ENCODE measurements around the gene ARHGEF1. TPM values are rescaled to one million over a fixed set of nuclear protein-coding genes. Genes with fewer than 3 reads are reported as not detected.
"Not testable (repeated sequence)": the region's sequence is repeated elsewhere in the genome, so short reads cannot be mapped to it uniquely, and the experiment has no call there.

Gene ARHGEF1
- total RNA-seq, 2 donors from 2014 or later = 87.8 to 93.6 TPM

GRCh38 chr19:41861116-41861768 lies 21.7 kb upstream of the ARHGEF1 start:
- intact Hi-C loops (cut with DNase I, micrococcal nuclease) = no loop called here
- DNase-seq = no peak
- ATAC-seq = no peak

- DNase-seq (no peak), ATAC-seq (no peak)
- intact Hi-C loops (cut with DNase I, micrococcal nuclease) = no loop called here
Measured at GRCh38 chr19:41861846-41862245, 21.1 kb upstream of the ARHGEF1 start.

- intact Hi-C loops (cut with DNase I, micrococcal nuclease) = no loop called here
- DNase-seq = no peak
- ATAC-seq = no peak
Measured at GRCh38 chr19:41862445-41862986, 20.5 kb upstream of the ARHGEF1 start.

- DNase-seq (no peak), ATAC-seq (no peak)
- intact Hi-C loops (cut with DNase I, micrococcal nuclease) = no loop called here
Measured at GRCh38 chr19:41863209-41863931, 19.6 kb upstream of the ARHGEF1 start.

- ATAC-seq (no peak), DNase-seq (no peak)
- intact Hi-C loops (cut with DNase I, micrococcal nuclease) = no loop called here
Measured at GRCh38 chr19:41864374-41864773, 18.6 kb upstream of the ARHGEF1 start.

- DNase-seq = no peak
- ATAC-seq = no peak
- intact Hi-C loops (cut with DNase I, micrococcal nuclease) = no loop called here
Measured at GRCh38 chr19:41866284-41866683, 16.7 kb upstream of the ARHGEF1 start.

GRCh38 chr19:41868120-41868988 lies 14.6 kb upstream of the ARHGEF1 start:
- peak in 1 of 2 donors; percentile 50 for DNase-seq
- intact Hi-C loops (cut with DNase I, micrococcal nuclease) = no loop called here

GRCh38 chr19:41868989-41869300 lies 14.0 kb upstream of the ARHGEF1 start:
- intact Hi-C loops (cut with DNase I, micrococcal nuclease) = no loop called here
- DNase-seq = no peak
- no peak for ATAC-seq

More at GRCh38 chr19:41868120-41868988, 14.6 kb upstream of the ARHGEF1 start:
- peak; percentile 47 for ATAC-seq

GRCh38 chr19:41869374-41869955 lies 13.5 kb upstream of the ARHGEF1 start:
- intact Hi-C loops (cut with DNase I, micrococcal nuclease) = no loop called here
- ATAC-seq = no peak
- no peak for DNase-seq

- ATAC-seq (peak; percentile 48), DNase-seq (no peak)
- intact Hi-C loops (cut with DNase I, micrococcal nuclease) = loop anchor here (10.0 kb wide), 2 partner anchors 64 to 84 kb away; partner anchors contain the start of gene RABAC1 (in 1 of the 2)
Measured at GRCh38 chr19:41870401-41870873, 12.5 kb upstream of the ARHGEF1 start.

GRCh38 chr19:41871573-41872383 lies 11.2 kb upstream of the ARHGEF1 start:
- intact Hi-C loops (cut with DNase I, micrococcal nuclease) = loop anchor here (10.0 kb wide), 2 partner anchors 63 to 83 kb away; partner anchors contain the start of gene RABAC1 (in 1 of the 2)
- DNase-seq = peak; percentile 51 to 64
- no peak for ATAC-seq

- intact Hi-C loops (cut with DNase I, micrococcal nuclease) = loop anchor here (10.0 kb wide), 2 partner anchors 62 to 82 kb away; partner anchors contain the start of gene RABAC1 (in 1 of the 2)
- no peak for ATAC-seq
- DNase-seq = no peak
Measured at GRCh38 chr19:41872384-41872774, 10.6 kb upstream of the ARHGEF1 start.

GRCh38 chr19:41872775-41873647 lies 10.0 kb upstream of the ARHGEF1 start:
- DNase-seq (peak; percentile 75 to 88), ATAC-seq (peak; percentile 85)
- intact Hi-C loops (cut with DNase I, micrococcal nuclease) = loop anchor here (10.0 kb wide), 2 partner anchors 62 to 82 kb away; partner anchors contain the start of gene RABAC1 (in 1 of the 2)

GRCh38 chr19:41875973-41876372 lies 7.0 kb upstream of the ARHGEF1 start:
- intact Hi-C loops (cut with DNase I, micrococcal nuclease) = loop anchor here (10.0 kb wide), 2 partner anchors 59 to 79 kb away; partner anchors contain the start of gene RABAC1 (in 1 of the 2)
- not testable (repeated sequence) for ATAC-seq, DNase-seq

GRCh38 chr19:41876847-41877832 lies 5.8 kb upstream of the ARHGEF1 start, which contains the start of gene CD79A:
TSS of gene CD79A (plus strand) at chr19:41877279. CDS start at chr19:41877305, 26 bp downstream.
- intact Hi-C loops (cut with DNase I, micrococcal nuclease) = loop anchor here (10.0 kb wide), 2 partner anchors 58 to 78 kb away; partner anchors contain the start of gene RABAC1 (in 1 of the 2)
- DNase-seq (peak; percentile 24 to 54), ATAC-seq (no peak)

All from left colon (tissue), 2 donors.